Fibroblast of the aortic adventitia (primary cell): ENCODE measurements around the gene PM20D1. TPM values are rescaled to one million over a fixed set of nuclear protein-coding genes. Genes with fewer than 3 reads are reported as not detected.

Experiments used
- DNase-seq: peaks from one replicate; pipeline ENCODE4 v3.0.0-alpha.2; 2010; ENCODE audit warnings: low read depth
- H3K4me3 ChIP-seq: 2 replicates; pipeline ENCODE4 v1.5.1; 2011; ENCODE audit warnings: low read depth, mild to moderate bottlenecking, control low read depth, low read length, moderate library complexity
- CTCF ChIP-seq: IDR thresholded peaks from 2 replicates; pipeline ENCODE4 v1.5.1; 2011; ENCODE audit warnings: mild to moderate bottlenecking, low read length, control low read depth, inconsistent platforms; ENCODE audit not compliant: insufficient read depth
- total RNA-seq: library from RNA; depleted of rRNA; stranded (reverse); fragments of >200 nt; gene quantifications from 2 replicates; pipeline ENCODE4 v1.2.3, GENCODE V29; 2012; ENCODE audit warnings: low replicate concordance

PM20D1 gene
- total RNA-seq, 1 donor = not detected

DNA sequence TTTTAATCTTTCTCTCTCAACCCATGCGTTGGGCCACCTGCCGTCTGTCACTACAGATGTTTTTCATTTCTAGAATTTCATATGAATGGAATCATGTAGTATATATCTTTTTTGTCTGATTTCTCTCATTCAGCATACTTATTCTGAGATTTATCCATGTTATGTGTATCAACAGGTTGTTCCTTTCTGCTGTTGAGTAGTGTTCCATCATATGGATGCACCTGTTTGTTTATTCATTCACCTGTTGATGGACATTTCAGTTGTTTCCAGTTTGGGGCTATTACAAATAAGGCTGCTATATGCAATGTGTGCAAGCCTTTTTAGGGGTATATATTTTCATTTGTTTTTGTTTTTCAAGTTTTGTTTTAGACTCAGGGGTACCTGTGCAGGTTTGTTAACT lies 27.5 kb downstream of the PM20D1 start:
- no peak overlapping the region for H3K4me3 ChIP-seq
- no peak for DNase-seq
- no peak for TF ChIP-seq CTCF

GRCh38 chr1:205817988-205818387 lies 31.9 kb downstream of the PM20D1 start:
- DNase-seq = no peak
- no peak overlapping the region for H3K4me3 ChIP-seq
- no peak for TF ChIP-seq CTCF

GRCh38 chr1:205817364-205817763 lies 32.6 kb downstream of the PM20D1 start:
- no peak for TF ChIP-seq CTCF
- no peak for DNase-seq
- H3K4me3 ChIP-seq = no peak overlapping the region

- peak; percentile 64 for DNase-seq
- H3K4me3 ChIP-seq = peak overlapping the region; percentile 83
- TF ChIP-seq CTCF = no peak
Observed at GRCh38 chr1:205813755-205814058, 36.2 kb downstream of the PM20D1 start.

DNA sequence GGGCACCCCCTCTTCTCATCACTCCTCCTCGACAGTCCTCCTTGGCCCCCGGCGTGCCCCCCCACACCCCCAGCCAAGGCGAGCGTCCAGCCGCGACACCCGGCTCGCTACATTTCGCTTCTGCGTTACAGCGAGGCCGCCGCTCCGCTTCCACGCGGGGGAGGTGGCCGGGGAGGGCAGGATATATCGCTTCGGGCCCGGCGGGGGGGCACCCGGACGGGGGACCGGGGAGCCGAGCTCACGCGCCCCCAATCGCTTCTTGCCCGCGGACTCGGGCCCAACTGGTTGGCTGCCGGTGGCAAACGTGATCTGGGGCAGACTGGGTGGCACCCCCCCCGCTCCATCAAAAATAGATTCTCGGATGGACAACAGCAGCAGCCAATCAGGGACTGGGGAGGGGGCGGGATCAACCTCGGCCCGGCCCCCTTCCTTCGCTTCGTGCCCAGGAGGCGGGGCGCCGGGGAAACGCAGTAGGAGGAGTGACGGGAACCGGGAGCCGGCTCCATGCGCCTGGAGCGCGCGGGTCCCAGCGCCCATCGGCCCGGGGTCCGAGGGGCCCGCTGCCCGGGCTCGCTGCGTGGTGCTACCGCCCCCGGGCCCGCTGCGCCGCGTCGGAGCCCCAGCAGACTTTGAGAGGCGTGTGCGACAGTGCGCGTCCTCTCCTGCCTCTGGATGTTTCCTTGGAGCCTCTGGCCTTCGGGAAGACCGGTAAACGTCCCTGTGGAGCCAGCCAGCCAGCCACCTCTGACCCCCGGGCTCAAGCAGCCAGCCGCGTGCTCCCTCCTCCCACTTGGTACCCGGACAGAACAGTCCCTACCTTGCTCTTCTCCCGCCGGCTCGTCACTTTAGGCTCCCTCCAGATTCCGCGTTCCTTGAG lies 36.8 kb downstream of the PM20D1 start, which contains the start of gene SLC41A1:
TSS of gene SLC41A1 (minus strand) at position 321 of the 877 bp plus-strand sequence. CDS start 2,757 bp downstream, outside the sequence.
- peak; percentile 87 for DNase-seq
- peak within 1 kb of the TSS; percentile 83 for H3K4me3 ChIP-seq
- no peak for TF ChIP-seq CTCF

GRCh38 chr1:205812271-205812877 lies 37.6 kb downstream of the PM20D1 start:
- peak; percentile 21 for DNase-seq
- no peak for TF ChIP-seq CTCF
- H3K4me3 ChIP-seq = peak overlapping the region; percentile 83
